Neural cell (in vitro differentiated cells): ENCODE measurements around the gene TMEM80. TPM values are rescaled to one million over a fixed set of nuclear protein-coding genes. Genes with fewer than 3 reads are reported as not detected.

ENCODE experiments used
- H2AFZ ChIP-seq: fragments of 200-600, 300-800 bp; sonication (generic), shearing (Covaris generic); 2 replicates; pipeline ENCODE4 v1.6.0; 2014; ENCODE audit warnings: low read depth, mild to moderate bottlenecking, antibody characterized with exemption, low read length, moderate library complexity
- H3F3A ChIP-seq: fragments of 200-600 bp; shearing (Covaris generic); 2 replicates; pipeline ENCODE4 v1.6.1; 2016; ENCODE audit warnings: mild to moderate bottlenecking, moderate library complexity, mixed read lengths, antibody characterized with exemption, low read length; ENCODE audit not compliant: insufficient read depth, poor library complexity, severe bottlenecking
- H3K27ac ChIP-seq: fragments of 200-600, 300-800 bp; sonication (generic), shearing (Covaris generic); 2 replicates; pipeline ENCODE4 v1.5.1; 2014; ENCODE audit warnings: mild to moderate bottlenecking, low read length, moderate library complexity
- H3K27me3 ChIP-seq: fragments of 300-800, 200-600 bp; sonication (generic), shearing (Covaris generic); 2 replicates; pipeline ENCODE4 v1.6.0; 2014; ENCODE audit warnings: mild to moderate bottlenecking, low read depth, low read length, moderate library complexity; ENCODE audit not compliant: insufficient read depth
- H3K36me3 ChIP-seq: fragments of 300-800, 200-600 bp; sonication (generic), shearing (Covaris generic); 2 replicates; pipeline ENCODE4 v1.5.1; 2014; ENCODE audit warnings: mild to moderate bottlenecking, antibody characterized with exemption, low read length, moderate library complexity; ENCODE audit not compliant: insufficient read depth
- H3K4me2 ChIP-seq: fragments of 300-800, 200-600 bp; sonication (generic), shearing (Covaris generic); 2 replicates; pipeline ENCODE4 v1.6.0; 2014; ENCODE audit warnings: mild to moderate bottlenecking, low read length
- H3K4me3 ChIP-seq: fragments of 300-800, 200-600 bp; sonication (generic), shearing (Covaris generic); 2 replicates; pipeline ENCODE4 v1.5.1; 2014; ENCODE audit warnings: mild to moderate bottlenecking, low read length, moderate library complexity
- H3K79me2 ChIP-seq: fragments of 200-600 bp; shearing (Covaris generic); replicated peaks from 2 replicates; pipeline ENCODE4 v1.6.0; 2014; ENCODE audit warnings: mild to moderate bottlenecking, low read length, moderate library complexity; ENCODE audit not compliant: insufficient read depth
- H3K9ac ChIP-seq: fragments of 300-800, 200-600 bp; sonication (generic), shearing (Covaris generic); 2 replicates; pipeline ENCODE4 v1.6.1; 2016; ENCODE audit warnings: mild to moderate bottlenecking, low read length, mixed read lengths
- H3K9me2 ChIP-seq: fragments of 200-600 bp; shearing (Covaris generic); 2 replicates; pipeline ENCODE4 v1.6.1; 2016; ENCODE audit warnings: mild to moderate bottlenecking, low read length, mixed read lengths; ENCODE audit not compliant: insufficient read depth
- H3K9me3 ChIP-seq: fragments of 200-600, 300-800 bp; sonication (generic), shearing (Covaris generic); 2 replicates; pipeline ENCODE4 v1.6.1; 2016; ENCODE audit warnings: mild to moderate bottlenecking, mixed run types, low read length, moderate library complexity, mixed read lengths
- H4K20me1 ChIP-seq: fragments of 200-600 bp; shearing (Covaris generic); 2 replicates; pipeline ENCODE4 v1.6.1; 2016; ENCODE audit warnings: mild to moderate bottlenecking, mixed run types; ENCODE audit not compliant: insufficient read depth
- EP300 ChIP-seq: fragments of 450-650 bp; conservative IDR thresholded peaks from 2 replicates; pipeline ENCODE4 v1.6.1; 2014; ENCODE audit warnings: antibody characterized with exemption, mild to moderate bottlenecking, moderate library complexity; ENCODE audit not compliant: poor library complexity, severe bottlenecking
- EZH2 ChIP-seq: fragments of 200-600, 300-800 bp; shearing (Covaris generic), sonication (generic); IDR thresholded peaks from 2 replicates; pipeline ENCODE4 v1.6.1; 2014; ENCODE audit warnings: antibody characterized with exemption, low read length, borderline replicate concordance, mild to moderate bottlenecking; ENCODE audit not compliant: insufficient read depth, poor library complexity, severe bottlenecking
- MXI1 ChIP-seq: fragments of 450-650 bp; conservative IDR thresholded peaks from 2 replicates; pipeline ENCODE4 v1.6.1; 2014; ENCODE audit warnings: antibody characterized with exemption, mild to moderate bottlenecking; ENCODE audit not compliant: poor library complexity, severe bottlenecking
- POLR2AphosphoS5 ChIP-seq: IDR thresholded peaks from 2 replicates; pipeline ENCODE4 v1.6.1; 2012
- RAD21 ChIP-seq: fragments of 450-650 bp; conservative IDR thresholded peaks from 2 replicates; pipeline ENCODE4 v1.6.1; 2014; ENCODE audit warnings: antibody characterized with exemption, mild to moderate bottlenecking, moderate library complexity
- REST ChIP-seq: IDR thresholded peaks from 2 replicates; pipeline ENCODE4 v1.6.1; 2012; ENCODE audit warnings: borderline replicate concordance
- SMC3 ChIP-seq: fragments of 450-650 bp; conservative IDR thresholded peaks from 2 replicates; pipeline ENCODE4 v1.6.1; 2014; ENCODE audit warnings: antibody characterized with exemption, mild to moderate bottlenecking, moderate library complexity; ENCODE audit not compliant: poor library complexity
- TAF1 ChIP-seq: IDR thresholded peaks from 2 replicates; pipeline ENCODE4 v1.6.1; 2012; ENCODE audit warnings: low read depth
- polyA plus RNA-seq: library from polyadenylated mRNA; depleted of rRNA; stranded (reverse); fragments of >200 nt; gene quantifications from 2 replicates; pipeline ENCODE4 v1.2.3, GENCODE V29; 2014
- TF ChIP-seq, protein P1 (sequence below): fragments of 450-650 bp; IDR thresholded peaks from 2 replicates; pipeline ENCODE4 v1.5.1; 2014; ENCODE audit warnings: antibody characterized with exemption, mild to moderate bottlenecking, moderate library complexity; ENCODE audit not compliant: poor library complexity, severe bottlenecking

Gene TMEM80
- polyA plus RNA-seq, 1 donor from 2014 or later, result 23.1 TPM

DNA sequence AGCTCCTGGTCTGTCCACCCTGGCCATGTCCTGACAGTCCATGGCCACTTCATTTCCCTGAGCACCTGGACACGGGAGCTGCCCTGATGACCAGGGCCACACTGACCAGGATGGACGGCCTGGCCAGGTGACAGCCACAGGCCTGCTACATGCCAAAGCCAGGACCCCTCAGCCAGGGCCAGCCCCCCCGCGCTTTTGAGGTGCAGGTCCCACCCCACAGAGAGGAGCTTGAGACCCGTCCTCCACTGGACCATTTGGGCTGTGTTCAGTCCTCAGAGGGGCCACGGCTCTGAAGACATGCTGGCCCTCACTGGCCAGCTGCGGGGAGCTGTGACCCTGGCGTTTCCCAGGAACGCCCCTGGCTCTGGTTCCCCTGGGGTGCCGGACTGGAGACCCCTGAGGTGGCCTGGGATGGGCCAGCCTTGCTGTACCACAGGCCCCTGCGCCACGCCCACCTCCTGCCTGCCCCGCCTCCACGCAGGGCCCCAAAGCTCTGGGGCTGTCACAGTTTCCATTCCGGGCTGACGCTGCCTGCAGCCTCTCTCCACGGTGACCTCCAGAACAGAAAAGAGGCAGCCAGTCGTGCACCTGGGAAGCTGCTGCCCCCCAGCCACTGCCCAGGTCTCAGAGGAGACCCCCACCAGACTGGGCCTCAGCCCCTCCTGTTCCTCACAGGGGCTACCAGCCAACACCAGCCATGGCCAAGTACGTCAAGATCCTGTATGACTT is 28.6 kb downstream of the TMEM80 start:
- H2AFZ ChIP-seq, result no peak overlapping the region
- H3K27me3 ChIP-seq, result peaks cover 55% of the 10 kb centered on the region
- H3K27ac ChIP-seq, result no peak overlapping the region
- no peaks in the 10 kb centered on the region for H4K20me1 ChIP-seq
- H3K9me2 ChIP-seq, result no peaks in the 10 kb centered on the region
- no peak overlapping the region for H3K4me2 ChIP-seq
- no peaks in the 10 kb centered on the region for H3K9me3 ChIP-seq
- TF ChIP-seq RAD21 (no peak), TAF1 (no peak), SMC3 (no peak), REST (no peak), EP300 (no peak), MXI1 (no peak), EZH2 (no peak), POLR2AphosphoS5 (no peak)
- TF ChIP-seq, protein P1, sequence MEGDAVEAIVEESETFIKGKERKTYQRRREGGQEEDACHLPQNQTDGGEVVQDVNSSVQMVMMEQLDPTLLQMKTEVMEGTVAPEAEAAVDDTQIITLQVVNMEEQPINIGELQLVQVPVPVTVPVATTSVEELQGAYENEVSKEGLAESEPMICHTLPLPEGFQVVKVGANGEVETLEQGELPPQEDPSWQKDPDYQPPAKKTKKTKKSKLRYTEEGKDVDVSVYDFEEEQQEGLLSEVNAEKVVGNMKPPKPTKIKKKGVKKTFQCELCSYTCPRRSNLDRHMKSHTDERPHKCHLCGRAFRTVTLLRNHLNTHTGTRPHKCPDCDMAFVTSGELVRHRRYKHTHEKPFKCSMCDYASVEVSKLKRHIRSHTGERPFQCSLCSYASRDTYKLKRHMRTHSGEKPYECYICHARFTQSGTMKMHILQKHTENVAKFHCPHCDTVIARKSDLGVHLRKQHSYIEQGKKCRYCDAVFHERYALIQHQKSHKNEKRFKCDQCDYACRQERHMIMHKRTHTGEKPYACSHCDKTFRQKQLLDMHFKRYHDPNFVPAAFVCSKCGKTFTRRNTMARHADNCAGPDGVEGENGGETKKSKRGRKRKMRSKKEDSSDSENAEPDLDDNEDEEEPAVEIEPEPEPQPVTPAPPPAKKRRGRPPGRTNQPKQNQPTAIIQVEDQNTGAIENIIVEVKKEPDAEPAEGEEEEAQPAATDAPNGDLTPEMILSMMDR, result no peak
- H3F3A ChIP-seq, result no peaks in the 10 kb centered on the region
- H3K36me3 ChIP-seq, result no peaks in the 10 kb centered on the region
- H3K4me3 ChIP-seq, result no peak overlapping the region
- H3K9ac ChIP-seq, result no peak overlapping the region
- H3K79me2 ChIP-seq, result no peaks in the 10 kb centered on the region

- H4K20me1 ChIP-seq, result no peaks in the 10 kb centered on the region
- no peaks in the 10 kb centered on the region for H3K9me2 ChIP-seq
- no peak overlapping the region for H3K27ac ChIP-seq
- no peak overlapping the region for H3K9ac ChIP-seq
- TF ChIP-seq, protein P1, result no peak
- TF ChIP-seq RAD21 (no peak), REST (no peak), SMC3 (no peak), TAF1 (no peak), EZH2 (no peak), MXI1 (no peak), POLR2AphosphoS5 (no peak), EP300 (no peak)
- no peak overlapping the region for H3K4me3 ChIP-seq
- H3K27me3 ChIP-seq, result peaks cover 54% of the 10 kb centered on the region
- no peaks in the 10 kb centered on the region for H3F3A ChIP-seq
- no peaks in the 10 kb centered on the region for H3K36me3 ChIP-seq
- no peaks in the 10 kb centered on the region for H3K79me2 ChIP-seq
- no peak overlapping the region for H3K4me2 ChIP-seq
- H2AFZ ChIP-seq, result no peak overlapping the region
- H3K9me3 ChIP-seq, result no peaks in the 10 kb centered on the region
These were observed 29.3 kb downstream of the TMEM80 start for GRCh38 chr11:724778-725386.
